ENCODE data around the gene ZNF793.

ZNF793 gene

DNA sequence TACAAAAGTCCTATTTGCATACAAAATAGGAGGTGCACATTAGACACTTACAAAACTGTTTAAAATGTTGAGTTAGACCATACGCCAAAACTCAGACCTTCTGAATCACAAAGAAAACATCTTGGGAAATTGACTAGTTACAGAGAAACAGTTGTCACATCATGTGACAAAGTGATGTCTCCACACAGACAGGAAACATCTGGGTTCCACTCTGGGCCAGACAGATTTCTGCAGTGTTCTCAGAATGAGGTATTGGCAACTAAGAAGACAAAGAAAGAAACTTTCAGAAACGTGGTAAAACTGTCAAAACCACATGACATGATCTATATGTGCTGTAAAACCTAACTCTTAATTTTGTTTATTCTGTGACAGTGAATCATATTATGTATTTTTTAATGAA, 6.7 kb downstream of the ZNF793 start:
- TF ChIP-seq, protein P1, sequence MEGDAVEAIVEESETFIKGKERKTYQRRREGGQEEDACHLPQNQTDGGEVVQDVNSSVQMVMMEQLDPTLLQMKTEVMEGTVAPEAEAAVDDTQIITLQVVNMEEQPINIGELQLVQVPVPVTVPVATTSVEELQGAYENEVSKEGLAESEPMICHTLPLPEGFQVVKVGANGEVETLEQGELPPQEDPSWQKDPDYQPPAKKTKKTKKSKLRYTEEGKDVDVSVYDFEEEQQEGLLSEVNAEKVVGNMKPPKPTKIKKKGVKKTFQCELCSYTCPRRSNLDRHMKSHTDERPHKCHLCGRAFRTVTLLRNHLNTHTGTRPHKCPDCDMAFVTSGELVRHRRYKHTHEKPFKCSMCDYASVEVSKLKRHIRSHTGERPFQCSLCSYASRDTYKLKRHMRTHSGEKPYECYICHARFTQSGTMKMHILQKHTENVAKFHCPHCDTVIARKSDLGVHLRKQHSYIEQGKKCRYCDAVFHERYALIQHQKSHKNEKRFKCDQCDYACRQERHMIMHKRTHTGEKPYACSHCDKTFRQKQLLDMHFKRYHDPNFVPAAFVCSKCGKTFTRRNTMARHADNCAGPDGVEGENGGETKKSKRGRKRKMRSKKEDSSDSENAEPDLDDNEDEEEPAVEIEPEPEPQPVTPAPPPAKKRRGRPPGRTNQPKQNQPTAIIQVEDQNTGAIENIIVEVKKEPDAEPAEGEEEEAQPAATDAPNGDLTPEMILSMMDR (IDR thresholded peaks at IDR 0.05; ENCODE audit: extremely low read depth, missing control alignments) = no peak
- DNase-seq (ENCODE audit: low spot score) = no peak

DNA sequence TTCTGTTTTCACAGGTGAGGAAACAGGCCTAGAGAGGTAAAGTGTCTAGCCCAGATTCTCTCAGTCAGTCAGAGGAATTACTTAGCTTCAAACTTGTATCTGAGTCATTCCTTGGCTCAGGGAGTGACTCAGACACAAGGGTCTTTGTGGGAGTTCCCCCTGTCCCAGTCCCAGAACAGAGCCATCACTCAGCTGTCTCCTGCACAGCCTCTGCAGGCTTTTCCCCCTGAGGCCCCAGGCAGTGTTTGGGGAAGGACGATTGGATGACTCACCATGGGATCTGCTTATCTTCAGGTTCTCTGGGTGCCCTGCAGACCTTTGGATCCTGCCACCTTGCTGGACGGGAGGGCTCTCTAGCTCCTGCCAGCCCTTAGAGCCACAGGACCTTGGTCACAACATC, 13.2 kb downstream of the ZNF793 start:
- TF ChIP-seq, protein P1 (IDR thresholded peaks at IDR 0.05; ENCODE audit: extremely low read depth, missing control alignments) = no peak

DNA sequence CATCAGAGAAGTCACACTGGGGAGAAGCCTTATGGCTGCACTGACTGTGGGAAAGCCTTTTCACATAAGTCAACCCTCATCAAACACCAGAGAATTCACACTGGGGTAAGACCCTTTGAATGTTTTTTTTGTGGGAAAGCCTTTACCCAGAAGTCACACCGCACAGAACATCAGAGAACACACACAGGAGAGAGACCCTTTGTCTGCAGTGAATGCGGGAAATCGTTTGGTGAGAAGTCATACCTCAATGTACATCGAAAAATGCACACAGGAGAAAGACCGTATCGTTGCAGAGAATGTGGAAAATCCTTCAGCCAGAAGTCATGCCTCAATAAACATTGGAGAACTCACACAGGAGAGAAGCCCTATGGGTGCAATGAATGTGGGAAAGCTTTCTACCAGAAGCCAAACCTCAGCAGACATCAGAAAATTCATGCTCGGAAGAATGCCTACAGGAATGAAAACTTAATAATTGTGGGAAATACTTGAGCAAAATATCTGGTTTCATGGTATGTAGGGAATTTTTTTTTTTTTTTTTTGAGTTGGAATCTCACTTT, 30.7 kb downstream of the ZNF793 start:
- TF ChIP-seq, protein P1 (IDR thresholded peaks at IDR 0.05; ENCODE audit: extremely low read depth, missing control alignments) = no peak
- DNase-seq (ENCODE audit: low spot score) = no peak

More for the DNA sequence above, 13.2 kb downstream of the ZNF793 start:
- DNase-seq (ENCODE audit: low spot score) = no peak

DNA sequence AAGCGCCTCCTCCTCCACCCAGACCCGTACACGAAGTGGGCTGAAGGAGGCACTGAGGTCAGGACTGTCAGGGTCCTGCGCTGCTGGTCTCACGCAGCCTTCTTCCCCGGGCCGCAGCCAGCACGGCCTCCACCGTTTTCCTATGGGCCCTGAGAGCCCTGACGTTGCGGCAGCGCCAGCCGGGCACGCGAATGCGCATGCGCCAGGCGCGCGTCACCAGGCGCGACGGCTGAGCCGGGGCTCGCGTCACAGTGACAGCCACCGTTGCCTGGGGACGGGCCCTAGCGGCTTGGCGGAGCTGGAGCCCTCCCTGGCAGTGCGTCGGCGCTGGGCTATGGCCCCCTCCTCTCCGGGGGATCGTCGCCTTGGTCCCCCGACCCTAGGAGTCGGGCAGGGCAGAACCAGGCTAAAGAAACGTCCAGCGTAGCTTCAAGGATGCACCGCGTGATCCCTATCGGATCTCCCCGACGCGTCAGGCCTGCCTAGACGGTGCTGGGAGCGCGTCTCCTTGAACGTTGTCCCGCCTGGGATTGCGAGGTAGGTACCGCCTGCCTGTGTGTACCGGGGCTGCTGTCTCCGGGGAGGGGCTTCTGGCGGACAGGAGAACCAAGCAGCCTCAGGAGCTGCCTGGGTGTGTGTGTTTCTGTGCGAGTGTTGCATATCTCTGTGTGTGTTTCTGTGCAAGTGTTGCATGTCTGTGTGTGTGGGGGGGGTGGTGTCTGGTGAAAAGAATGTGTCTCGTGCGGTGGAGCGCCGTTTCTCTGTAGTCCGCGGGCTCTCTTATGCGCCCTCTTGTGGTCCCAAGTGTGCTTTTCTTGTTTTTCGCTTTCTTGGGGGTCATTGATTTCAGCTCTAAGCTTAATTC, 44.6 kb downstream of the ZNF793 start:
- TF ChIP-seq, protein P1 (IDR thresholded peaks at IDR 0.05; ENCODE audit: extremely low read depth, missing control alignments) = peak; percentile 32

DNA sequence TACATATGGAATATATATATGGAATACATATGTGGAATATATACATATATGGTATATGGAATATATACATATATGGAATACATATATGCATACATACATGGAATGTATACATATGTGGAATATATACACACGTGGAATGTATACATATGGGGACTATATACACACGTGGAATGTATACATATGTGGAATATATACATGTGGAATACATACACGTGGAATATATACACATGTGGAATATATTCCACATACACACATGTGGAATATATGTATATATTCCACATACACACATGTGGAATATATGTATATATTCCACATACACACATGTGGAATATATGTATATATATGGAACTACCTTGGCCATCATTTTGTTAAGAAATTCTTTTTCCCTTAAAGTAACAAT, 56.8 kb downstream of the ZNF793 start:
- no peak for DNase-seq (ENCODE audit: low spot score)
- TF ChIP-seq, protein P1 (IDR thresholded peaks at IDR 0.05; ENCODE audit: extremely low read depth, missing control alignments) = no peak

More for the DNA sequence above, 44.6 kb downstream of the ZNF793 start:
- peak; percentile 91 for DNase-seq (ENCODE audit: low spot score)

DNA sequence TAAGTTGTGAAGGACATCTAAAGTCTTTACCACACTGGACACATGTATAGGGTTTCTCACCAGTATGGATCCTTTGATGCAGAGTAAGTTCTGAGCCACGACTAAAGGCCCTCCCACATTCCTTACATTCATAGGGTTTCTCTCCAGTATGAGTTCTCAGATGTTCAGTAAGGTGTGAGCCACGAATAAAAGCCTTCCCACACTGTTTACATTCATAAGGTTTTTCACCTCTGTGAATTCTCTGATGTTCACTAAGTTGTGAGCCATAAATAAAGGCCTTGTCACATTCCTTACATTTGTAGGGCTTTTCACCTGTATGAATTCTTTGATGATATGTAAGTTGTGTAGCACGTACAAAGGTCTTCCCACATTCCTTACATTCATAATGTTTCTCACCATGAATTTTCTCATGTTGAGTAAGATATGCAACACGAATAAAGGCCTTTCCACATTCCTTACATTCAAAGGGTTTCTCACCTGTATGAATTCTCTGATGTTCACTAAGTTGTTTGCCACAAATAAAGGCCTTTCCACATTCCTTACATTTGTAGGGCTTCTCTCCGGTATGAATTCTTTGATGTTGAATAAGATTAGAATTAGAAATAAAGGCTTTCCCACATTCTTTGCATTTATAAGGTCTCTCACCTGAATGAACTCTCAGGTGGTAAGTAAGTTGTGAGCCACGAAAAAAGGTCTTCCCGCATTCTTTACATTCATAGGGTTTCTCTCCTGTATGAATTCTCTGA, 58.1 kb downstream of the ZNF793 start:
- DNase-seq (ENCODE audit: low spot score) = no peak
- TF ChIP-seq, protein P1 (IDR thresholded peaks at IDR 0.05; ENCODE audit: extremely low read depth, missing control alignments) = no peak

DNA sequence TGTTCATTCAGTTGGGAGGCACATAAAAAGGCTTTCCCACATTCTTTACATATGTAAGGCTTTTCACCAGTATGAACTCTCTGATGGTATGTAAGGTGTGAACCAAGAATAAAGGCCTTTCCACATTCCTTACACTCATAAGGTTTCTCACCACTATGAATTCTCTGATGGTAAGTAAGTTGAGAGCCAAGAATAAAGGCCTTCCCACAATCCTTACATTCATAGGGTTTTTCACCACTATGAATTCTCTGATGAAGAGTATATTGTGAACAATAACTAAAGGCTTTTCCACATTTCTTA, 58.6 kb downstream of the ZNF793 start:
- TF ChIP-seq, protein P1 (IDR thresholded peaks at IDR 0.05; ENCODE audit: extremely low read depth, missing control alignments) = no peak
- DNase-seq (ENCODE audit: low spot score) = no peak
